Loucy (cell line): Measurements from ENCODE around the gene GNAT2.

Experiments used
- H2AFZ ChIP-seq: fragments of 200-600 bp; sonication (generic); 2 replicates; pipeline ENCODE4 v1.6.0; 2016; ENCODE audit warnings: antibody characterized with exemption, mild to moderate bottlenecking, low read length, moderate library complexity
- H3F3A ChIP-seq: fragments of 200-600 bp; 2 replicates; pipeline ENCODE4 v1.6.0; 2016; ENCODE audit warnings: antibody characterized with exemption, low read depth, mild to moderate bottlenecking
- H3K27me3 ChIP-seq: fragments of 200-600 bp; sonication (generic); 2 replicates; pipeline ENCODE4 v1.6.1; 2014; ENCODE audit warnings: low read length, mild to moderate bottlenecking; ENCODE audit not compliant: insufficient read depth, poor library complexity, severe bottlenecking
- H3K36me3 ChIP-seq: fragments of 200-600 bp; sonication (generic); 2 replicates; pipeline ENCODE4 v1.6.1; 2016; ENCODE audit warnings: low read length; ENCODE audit not compliant: insufficient read depth
- H3K4me1 ChIP-seq: fragments of 200-600 bp; sonication (generic); 2 replicates; pipeline ENCODE4 v1.5.1; 2014; ENCODE audit warnings: low read length, mild to moderate bottlenecking; ENCODE audit not compliant: insufficient read depth, poor library complexity, severe bottlenecking
- H3K4me2 ChIP-seq: fragments of 200-600 bp; sonication (generic); 2 replicates; pipeline ENCODE4 v1.6.0; 2014; ENCODE audit warnings: antibody characterized with exemption, low read length, low read depth, mild to moderate bottlenecking; ENCODE audit not compliant: poor library complexity, severe bottlenecking
- H3K4me3 ChIP-seq: fragments of 200-600 bp; sonication (generic); 2 replicates; pipeline ENCODE4 v1.5.1; 2014; ENCODE audit warnings: low read length, mild to moderate bottlenecking, mixed read lengths; ENCODE audit not compliant: poor library complexity, severe bottlenecking
- H3K79me2 ChIP-seq: fragments of 200-600 bp; sonication (generic); 2 replicates; pipeline ENCODE4 v1.6.1; 2014; ENCODE audit warnings: low read length; ENCODE audit not compliant: insufficient read depth
- H3K9ac ChIP-seq: fragments of 200-600 bp; sonication (generic); 2 replicates; pipeline ENCODE4 v1.6.0; 2014; ENCODE audit warnings: mild to moderate bottlenecking, low read depth, low read length, moderate library complexity; ENCODE audit not compliant: poor library complexity, severe bottlenecking
- H3K9me2 ChIP-seq: fragments of 200-600 bp; sonication (generic); replicated peaks from 2 replicates; pipeline ENCODE4 v1.6.1; 2016; ENCODE audit warnings: low read depth, low read length, mixed read lengths
- H3K9me3 ChIP-seq: fragments of 200-600 bp; sonication (generic); 2 replicates; pipeline ENCODE4 v1.6.1; 2014; ENCODE audit warnings: mild to moderate bottlenecking, antibody characterized with exemption, low read length, low read depth; ENCODE audit not compliant: insufficient read depth
- H4K20me1 ChIP-seq: fragments of 200-600 bp; sonication (generic); 2 replicates; pipeline ENCODE4 v1.6.0; 2014; ENCODE audit warnings: antibody characterized with exemption, low read length, mild to moderate bottlenecking; ENCODE audit not compliant: insufficient read depth, poor library complexity, severe bottlenecking
- EZH2phosphoT487 ChIP-seq: fragments of 200-600 bp; IDR thresholded peaks from 2 replicates; pipeline ENCODE4 v1.6.1; 2018; ENCODE audit warnings: antibody characterized with exemption, mild to moderate bottlenecking, moderate library complexity, borderline replicate concordance
- TF ChIP-seq, protein P1 (sequence below): fragments of 200-600 bp; sonication (generic); conservative IDR thresholded peaks from 2 replicates; pipeline ENCODE4 v1.5.1; 2014; ENCODE audit warnings: mild to moderate bottlenecking, antibody characterized with exemption, low read length

GNAT2 gene

DNA sequence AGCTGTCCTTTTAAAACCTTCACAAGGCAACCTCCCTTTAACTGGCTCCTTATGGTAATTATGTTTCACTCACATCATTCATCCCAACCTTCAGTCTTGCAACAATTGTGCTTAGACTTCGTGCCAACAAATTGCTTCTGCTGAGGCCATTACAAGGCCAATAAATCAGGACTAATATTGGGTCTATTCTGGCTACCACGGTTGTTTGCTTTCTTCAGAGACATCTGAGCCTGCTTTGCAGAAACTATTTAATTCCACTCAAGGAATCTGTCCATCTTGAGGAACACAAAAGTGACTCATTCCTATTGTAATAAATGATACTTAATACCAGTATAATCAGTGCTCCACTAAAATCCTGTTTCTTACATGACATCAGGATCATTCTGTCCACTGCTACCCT, 33.9 kb upstream of the GNAT2 start:
- no peak overlapping the region for H3K4me2 ChIP-seq
- TF ChIP-seq, protein P1, sequence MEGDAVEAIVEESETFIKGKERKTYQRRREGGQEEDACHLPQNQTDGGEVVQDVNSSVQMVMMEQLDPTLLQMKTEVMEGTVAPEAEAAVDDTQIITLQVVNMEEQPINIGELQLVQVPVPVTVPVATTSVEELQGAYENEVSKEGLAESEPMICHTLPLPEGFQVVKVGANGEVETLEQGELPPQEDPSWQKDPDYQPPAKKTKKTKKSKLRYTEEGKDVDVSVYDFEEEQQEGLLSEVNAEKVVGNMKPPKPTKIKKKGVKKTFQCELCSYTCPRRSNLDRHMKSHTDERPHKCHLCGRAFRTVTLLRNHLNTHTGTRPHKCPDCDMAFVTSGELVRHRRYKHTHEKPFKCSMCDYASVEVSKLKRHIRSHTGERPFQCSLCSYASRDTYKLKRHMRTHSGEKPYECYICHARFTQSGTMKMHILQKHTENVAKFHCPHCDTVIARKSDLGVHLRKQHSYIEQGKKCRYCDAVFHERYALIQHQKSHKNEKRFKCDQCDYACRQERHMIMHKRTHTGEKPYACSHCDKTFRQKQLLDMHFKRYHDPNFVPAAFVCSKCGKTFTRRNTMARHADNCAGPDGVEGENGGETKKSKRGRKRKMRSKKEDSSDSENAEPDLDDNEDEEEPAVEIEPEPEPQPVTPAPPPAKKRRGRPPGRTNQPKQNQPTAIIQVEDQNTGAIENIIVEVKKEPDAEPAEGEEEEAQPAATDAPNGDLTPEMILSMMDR: no peak
- no peak for TF ChIP-seq EZH2phosphoT487
- no peak overlapping the region for H3K4me3 ChIP-seq
- H3F3A ChIP-seq: no peaks in the 10 kb centered on the region
- H3K9me2 ChIP-seq: no peaks in the 10 kb centered on the region
- H3K4me1 ChIP-seq: peaks cover 3% of the 10 kb centered on the region
- H3K79me2 ChIP-seq: no peaks in the 10 kb centered on the region
- no peaks in the 10 kb centered on the region for H3K9me3 ChIP-seq
- H4K20me1 ChIP-seq: no peaks in the 10 kb centered on the region
- H3K9ac ChIP-seq: no peak overlapping the region
- H2AFZ ChIP-seq: no peak overlapping the region
- H3K36me3 ChIP-seq: no peaks in the 10 kb centered on the region
- H3K27me3 ChIP-seq: no peaks in the 10 kb centered on the region

DNA sequence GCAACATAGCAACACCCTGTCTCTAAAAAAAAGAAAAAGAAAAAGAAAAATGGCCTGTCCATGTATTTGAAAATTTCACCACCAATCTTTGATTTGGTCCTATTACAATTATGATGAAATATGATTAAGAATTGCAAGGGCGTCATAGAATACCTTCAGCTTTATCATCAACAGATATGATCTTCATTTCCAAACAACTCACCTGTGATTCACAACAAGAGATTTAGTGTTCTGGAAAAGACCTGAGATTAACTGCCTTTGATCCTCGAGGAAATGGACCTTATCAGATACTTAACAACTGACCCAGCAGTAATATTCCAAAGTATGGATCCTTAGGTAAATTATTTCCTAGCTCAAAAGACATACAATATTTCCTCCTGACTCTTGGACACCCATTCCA, 33.0 kb upstream of the GNAT2 start:
- Histone ChIP-seq H3K9me3 (no peaks in the 10 kb centered on the region), H3F3A (no peaks in the 10 kb centered on the region), H2AFZ (no peak overlapping the region), H3K9ac (no peak overlapping the region), H3K4me3 (no peak overlapping the region), H4K20me1 (no peaks in the 10 kb centered on the region), H3K27me3 (no peaks in the 10 kb centered on the region), H3K36me3 (no peaks in the 10 kb centered on the region), H3K9me2 (no peaks in the 10 kb centered on the region), H3K4me1 (peaks cover 3% of the 10 kb centered on the region), H3K79me2 (no peaks in the 10 kb centered on the region), H3K4me2 (no peak overlapping the region)
- TF ChIP-seq, protein P1: no peak
- no peak for TF ChIP-seq EZH2phosphoT487

DNA sequence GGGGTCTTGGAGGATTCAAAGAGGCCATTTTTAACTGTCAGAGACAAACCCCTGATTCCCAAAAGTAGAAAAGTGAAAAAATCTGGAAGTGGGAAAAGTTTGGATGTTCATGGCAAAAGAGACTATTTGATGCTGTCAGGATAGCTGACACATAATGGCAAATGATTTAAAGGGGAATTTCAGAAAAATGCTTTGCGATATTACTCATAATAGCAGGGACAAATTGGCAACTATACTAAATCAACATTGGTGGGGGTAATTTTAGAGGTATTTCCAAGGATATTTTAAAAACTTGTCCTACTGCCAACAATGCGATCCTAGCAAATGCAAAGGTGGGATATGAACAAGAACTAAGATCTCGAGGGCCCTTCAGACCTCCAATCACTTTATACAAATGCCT, 31.2 kb upstream of the GNAT2 start:
- H3K79me2 ChIP-seq: no peaks in the 10 kb centered on the region
- no peak overlapping the region for H3K9ac ChIP-seq
- no peak overlapping the region for H3K4me3 ChIP-seq
- no peaks in the 10 kb centered on the region for H3K27me3 ChIP-seq
- H3K4me2 ChIP-seq: no peak overlapping the region
- no peak overlapping the region for H2AFZ ChIP-seq
- H3K4me1 ChIP-seq: peaks cover 3% of the 10 kb centered on the region
- no peaks in the 10 kb centered on the region for H3K9me2 ChIP-seq
- no peaks in the 10 kb centered on the region for H3K36me3 ChIP-seq
- no peak for TF ChIP-seq EZH2phosphoT487
- TF ChIP-seq, protein P1: no peak
- H4K20me1 ChIP-seq: no peaks in the 10 kb centered on the region
- H3F3A ChIP-seq: no peaks in the 10 kb centered on the region
- no peaks in the 10 kb centered on the region for H3K9me3 ChIP-seq
